HG03457 (cell line): ENCODE data around the gene JAZF1.

Experiments used
- ATAC-seq: cut with Tn5 transposase; IDR thresholded peaks from one replicate; pipeline ENCODE4 v1.9.1; 2021; ENCODE audit warnings: moderate number of reproducible peaks; ENCODE audit not compliant: unreplicated experiment

The JAZF1 gene

DNA sequence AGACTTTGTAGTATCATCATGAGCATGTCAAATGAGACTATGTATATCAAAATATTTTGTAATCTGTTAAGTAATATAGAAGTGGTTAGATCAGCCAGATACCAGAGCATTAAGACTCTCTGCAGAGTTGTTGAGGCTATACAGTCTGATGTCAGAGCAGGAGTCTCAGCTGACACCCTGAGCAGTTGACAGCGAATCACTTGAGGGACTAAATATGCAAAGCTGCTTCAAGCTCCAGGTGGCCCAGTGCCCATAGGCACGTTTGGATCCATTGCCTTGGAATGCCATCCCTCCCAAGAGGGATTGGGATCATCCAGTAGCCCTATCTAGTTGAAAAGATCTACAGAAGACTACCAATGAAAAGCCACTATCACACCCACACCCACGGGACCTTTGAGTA is 230.5 kb downstream of the JAZF1 start:
- no peak for ATAC-seq

DNA sequence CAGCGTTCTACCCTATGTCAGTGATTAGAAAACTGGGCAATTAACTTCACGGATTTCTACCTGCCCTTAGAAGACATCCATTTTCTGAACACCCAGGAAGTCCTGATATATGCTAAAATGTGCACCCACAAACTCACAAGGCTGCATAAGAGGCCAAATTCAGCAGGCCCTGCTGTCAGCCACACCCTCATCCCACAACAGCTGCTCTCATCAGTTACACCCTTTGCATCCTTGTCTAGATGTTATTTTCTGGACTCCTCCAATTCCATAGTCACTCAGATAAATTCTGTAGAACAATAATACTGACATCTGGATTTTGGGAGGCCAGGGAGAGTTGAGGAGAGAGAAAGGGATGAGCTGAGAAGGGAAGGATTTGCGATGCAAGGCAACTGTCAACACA is 231.7 kb downstream of the JAZF1 start:
- ATAC-seq, result no peak

DNA sequence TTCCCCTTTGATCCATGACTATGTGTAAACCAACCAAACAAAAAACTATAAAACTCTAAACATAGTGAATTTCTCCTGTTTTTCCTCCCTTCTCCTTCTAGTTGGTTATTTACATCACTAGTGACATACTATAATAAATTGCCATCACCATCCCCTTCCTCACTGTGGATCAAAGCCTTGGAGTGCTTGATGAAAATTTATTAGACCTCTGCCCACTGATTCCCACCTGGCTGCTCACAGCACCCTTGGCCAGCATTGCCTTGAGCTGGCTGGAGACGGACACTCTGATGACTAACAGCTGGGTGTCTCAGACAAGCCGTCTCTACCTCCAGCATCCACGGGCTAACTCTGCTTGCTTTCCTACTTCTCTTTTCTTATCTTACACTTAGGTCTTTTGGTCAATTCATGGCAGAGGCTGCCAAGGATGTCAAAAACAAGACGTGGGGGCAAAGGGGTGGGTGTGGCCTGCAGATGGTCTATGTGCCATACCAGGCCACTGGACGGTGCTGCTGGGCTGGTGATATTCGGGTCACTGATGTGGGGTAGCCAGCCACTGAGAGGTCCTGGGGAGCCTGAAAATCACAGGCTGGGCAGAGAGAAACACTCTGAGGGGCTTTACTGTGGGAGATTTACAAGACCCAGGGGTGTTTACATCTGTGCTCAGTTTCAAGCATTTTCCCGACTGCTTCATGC is 232.9 kb downstream of the JAZF1 start:
- ATAC-seq, result no peak

DNA sequence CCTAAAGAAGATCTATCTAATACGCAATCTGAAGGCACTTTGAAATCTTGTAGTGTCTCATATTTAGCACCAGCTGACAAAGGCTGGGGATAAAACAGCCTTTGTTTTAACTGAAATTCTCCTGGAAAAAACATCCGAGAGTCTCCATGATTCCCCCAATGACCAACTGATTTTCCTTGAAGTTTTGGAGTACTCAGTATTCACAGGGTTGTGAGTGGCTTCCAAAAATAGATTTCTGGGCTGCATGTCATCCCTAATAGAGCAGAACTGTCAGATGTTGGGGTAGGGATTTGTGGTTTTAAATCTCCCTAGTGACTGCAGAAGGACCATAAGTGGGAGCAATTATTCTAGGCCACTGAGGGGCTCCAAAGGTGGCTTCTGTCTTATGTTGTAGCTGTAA is 234.2 kb downstream of the JAZF1 start:
- no peak for ATAC-seq

DNA sequence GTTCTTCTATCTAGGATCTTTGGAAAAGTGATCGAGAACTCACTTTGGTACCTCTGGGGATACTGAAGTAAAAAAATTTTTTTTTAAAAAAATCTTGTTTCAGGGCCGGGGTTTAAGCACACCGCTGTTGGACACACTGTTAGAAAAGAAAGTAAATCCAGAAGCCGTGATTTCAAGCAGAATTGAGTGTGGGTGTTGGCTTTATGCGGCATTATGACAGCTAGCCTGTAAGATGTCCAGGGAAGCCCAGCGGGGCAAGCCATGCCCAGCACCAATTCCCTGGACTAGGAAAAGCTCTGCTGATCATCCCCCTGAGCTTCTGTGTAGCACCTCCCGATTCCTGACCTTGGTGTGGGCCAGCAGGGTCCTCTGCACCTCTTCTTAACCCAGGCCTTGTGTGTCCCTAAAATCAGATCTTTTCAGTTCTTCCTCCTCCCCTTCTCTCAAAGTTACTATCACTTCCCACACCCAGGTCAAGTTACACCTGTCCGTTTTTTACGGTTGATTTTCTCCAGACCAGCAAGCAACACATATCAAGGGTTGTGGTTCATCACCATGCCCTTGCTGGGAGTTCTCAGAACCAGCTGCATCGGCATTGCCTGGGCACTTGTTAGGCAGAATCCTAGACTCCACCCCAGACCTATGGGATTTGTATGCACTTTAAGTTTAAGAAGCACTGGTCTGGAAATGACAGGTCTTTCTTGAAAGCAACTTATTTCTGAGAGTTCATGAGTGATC is 235.4 kb downstream of the JAZF1 start:
- ATAC-seq, result no peak

DNA sequence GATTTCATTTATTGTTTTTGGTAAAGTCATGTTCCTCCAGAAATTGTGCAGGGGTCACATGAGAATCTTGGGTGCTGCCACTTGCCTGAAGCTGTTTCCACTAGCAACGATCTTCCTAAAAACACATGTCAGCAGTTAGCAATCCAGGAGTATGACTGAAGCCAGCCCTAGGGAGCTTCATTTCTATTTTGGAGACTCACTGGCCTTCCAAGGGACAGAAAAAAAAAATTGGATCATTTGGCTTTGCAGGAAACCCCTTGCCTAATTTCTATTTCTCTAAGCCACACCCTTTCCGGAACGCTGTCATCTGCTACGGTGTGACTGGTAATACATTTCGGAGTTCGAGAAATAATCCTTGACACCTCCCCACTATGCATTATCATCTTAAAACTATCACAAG is 236.0 kb downstream of the JAZF1 start:
- no peak for ATAC-seq

DNA sequence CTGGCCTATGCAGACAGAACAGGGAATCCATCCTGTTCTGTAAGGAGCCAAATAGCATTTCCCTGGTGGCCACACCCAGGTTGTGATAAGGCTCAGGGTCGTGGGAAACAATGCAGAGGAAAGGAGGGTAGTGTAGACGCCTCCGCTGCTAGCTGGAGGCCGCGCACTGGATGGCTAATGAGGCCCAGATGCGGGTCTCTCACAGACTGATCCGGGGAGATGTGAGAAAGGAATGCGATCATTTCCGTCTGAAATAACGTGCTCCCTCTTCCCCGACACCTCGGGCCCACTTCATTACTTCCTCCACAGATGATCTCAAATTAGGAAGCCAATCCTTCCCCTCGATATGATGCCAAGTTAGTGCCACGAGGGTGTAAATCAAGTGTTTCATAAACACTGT is 237.4 kb downstream of the JAZF1 start:
- ATAC-seq, result no peak

DNA sequence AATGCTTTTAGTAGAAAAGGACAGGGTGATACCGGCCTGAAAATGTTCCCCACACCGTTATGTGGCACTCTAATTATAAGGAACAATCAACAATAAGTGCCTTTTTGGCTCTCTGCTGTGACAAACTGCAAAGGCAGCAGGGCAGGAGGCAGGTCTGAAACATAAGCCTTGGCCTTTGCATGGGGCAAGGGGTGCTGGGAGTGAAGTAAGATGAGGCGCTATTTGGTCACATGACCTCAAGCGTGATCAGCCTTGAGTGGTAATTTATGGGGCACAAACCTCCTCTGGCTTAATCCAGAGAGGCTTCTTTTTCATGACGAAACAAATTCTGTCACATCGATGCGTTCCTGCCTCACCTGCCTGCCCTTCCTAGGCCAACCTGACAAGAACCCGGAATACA is 237.9 kb downstream of the JAZF1 start:
- no peak for ATAC-seq

DNA sequence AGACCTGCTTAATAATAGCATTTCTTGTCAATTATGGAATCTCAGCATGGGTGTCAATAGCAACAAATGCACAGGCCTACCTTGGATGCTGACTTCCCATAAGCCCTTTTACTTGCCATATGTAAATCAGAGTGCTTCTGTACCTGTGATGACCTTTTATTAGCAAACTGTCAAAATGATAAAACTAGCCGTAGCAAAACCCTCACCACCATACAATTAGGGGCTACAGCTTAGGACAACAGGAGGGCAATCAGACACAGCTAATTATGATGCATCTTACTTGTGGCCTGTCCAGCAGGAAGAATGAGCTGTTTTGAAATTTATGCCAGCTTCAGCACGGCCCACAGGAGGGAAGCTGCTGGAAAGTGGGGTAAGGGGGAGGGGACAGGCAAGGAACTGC is 239.1 kb downstream of the JAZF1 start:
- no peak for ATAC-seq

DNA sequence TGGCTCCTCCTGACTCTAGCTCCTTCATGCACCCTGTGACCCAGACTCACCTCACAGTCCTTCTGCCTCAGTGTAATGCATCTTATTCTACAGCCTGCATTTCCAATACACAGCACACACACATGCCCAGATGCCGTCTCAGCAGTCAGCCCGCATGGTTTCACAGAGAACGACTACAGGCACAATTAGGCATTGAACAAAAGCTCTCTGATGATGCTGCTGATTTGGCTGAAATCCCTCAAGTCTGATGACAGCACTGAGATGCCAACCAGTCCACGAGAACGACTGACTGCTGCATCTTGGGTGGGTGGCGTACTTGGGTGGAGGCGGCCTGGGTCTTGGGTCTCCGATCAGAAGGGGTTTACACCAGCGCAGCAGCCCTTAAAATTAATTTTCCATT is 240.3 kb downstream of the JAZF1 start:
- no peak for ATAC-seq

DNA sequence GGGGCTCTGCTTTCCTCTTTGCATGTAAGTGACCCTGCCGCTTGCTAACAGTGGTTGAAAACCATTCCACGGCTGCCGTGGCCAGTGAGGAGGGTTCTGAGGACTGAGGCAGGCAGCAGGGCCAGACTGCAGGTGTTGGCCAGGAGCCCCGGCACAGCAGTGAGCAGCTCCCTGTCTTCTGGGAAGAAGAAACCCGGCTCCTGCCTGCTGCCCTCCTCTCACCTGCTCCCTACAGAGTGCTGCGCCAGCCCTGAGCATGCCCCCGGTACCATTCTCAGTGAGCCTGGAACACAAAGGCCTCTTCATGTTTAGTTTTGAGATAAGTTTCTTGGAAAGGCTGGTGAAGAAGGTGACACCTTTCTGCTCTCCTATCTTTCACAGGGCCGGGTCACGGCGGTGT is 240.7 kb downstream of the JAZF1 start:
- no peak for ATAC-seq

DNA sequence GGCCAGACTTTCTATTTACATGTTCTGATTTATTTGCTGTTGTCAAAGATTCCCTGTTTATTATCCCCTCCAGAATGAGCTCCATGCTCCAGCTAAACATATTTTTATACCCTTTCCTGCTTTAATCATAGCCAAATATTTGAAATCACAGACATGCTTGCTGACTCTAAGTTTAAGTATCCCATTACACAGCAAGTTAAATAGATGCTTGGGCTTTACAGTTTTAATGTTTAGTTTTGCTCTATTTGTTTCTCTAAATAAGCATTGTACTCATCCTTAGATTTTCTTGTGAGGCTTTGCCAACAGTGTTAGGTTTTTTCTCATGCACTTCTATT is 243.9 kb downstream of the JAZF1 start:
- ATAC-seq, result no peak

DNA sequence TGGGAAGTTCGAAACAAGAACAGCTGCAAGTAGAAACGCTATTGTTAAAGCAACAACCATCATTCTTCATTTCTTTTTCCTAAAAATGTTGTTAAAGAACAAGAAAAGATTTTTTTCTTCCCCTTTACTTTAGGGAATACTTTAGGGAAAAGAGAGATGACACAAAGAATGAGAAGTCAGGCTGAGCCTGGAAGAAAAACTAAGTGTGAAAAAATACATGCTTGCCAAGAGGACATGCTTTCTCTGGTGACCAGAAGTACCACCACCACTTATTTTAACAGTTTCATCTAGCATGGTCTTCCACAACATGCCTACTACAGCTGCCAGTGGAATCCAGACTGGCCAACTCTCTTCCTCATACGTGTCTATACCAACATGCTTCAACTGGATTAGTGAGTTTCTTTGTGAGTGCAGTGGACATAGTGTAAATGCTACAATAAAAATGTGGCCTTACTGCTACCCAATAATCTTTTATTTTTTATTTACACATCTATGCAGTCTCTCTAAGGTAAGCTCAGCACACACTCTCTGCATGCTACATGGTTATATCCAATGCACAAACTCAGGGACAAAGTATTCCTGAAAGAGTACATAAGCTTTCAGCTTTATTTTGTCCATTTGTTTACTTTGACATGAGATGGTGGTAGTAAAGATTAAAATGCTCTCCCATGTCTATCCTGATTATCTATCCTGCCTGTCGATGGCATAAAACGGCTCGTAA is 244.4 kb downstream of the JAZF1 start:
- no peak for ATAC-seq

DNA sequence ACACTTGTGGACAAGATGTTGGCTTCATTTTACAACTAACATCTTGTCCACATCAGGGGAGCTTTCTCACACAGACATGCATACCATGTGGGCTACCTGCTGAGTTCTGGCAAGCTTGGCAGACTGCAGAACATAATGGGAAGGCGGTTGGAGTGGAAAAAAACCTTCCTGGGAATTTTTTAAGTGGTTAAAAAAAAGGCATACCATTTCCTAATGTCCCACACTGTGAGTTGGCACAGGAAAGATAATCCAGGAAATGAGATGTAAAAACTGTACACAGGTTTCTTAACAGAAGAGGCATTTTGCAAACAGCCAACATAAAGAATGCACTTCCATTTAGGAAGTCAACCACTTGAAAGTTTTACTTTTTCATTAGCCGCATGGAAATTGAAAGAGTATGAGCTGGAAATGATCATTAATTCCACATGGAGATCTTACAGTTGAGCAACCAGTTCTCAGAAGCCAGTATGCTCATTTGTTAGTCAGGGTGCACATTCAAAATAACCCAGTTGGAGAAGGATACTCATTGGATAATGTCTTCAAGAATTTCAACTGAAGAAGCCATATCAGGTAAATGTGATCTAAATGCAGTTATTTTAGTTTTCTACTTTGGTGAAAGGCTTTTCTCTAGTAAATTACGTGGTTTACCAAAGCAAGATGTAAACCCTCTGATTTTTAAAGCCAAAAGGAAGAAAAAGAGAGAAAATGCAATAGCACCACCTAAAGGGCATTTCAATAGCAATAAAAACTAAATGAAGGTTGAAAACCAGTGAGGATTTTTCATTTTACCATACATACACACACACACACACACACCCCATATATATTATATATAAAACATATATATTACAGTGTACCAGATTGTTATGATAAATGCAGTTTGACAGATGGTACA is 246.7 kb downstream of the JAZF1 start:
- ATAC-seq, result no peak

DNA sequence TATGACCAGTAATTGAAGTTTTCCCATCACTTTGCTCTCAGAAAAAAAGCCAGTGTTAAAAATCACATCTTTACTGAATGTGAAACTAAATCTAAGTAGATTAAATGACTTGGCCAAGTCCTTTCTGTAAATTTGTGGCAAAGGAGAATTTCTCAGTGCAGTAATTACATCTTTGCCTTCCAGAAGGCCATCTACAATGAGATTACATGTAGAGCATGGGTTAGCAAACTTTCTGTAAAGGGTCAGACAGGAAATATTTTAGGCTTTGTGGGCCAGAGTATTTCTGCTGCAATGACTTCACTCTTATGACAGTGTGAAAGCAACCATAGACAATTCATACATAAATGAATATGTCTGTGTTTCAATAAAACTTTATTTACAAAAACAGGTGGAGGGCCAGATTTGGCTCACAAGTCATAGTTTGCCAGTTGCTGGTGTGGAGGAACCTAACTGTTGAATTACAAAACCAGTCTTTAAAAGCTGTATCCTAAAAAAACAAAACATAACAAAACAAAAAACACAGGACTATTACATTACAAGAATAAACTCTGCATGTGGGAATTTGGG is 249.6 kb downstream of the JAZF1 start:
- ATAC-seq, result no peak

DNA sequence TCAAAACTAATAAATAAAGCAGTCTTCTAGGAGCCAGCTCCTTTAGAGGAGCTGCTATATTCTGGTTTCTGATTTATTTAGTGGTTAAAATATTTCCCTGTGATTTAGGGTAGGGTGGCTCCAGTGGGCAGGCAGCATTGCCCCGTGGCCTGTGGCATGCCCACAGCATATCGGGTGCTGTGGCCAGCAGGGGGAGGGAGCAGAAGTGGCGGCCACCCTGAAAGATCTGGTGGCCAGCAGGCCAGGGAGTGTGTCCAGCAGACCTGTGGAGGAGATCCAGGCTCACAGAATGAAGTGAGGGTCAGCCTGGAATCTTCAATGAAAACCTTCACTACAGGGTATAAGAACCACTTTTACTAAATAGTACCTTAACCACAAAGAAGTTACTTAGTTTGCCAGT is 251.5 kb downstream of the JAZF1 start:
- no peak for ATAC-seq

DNA sequence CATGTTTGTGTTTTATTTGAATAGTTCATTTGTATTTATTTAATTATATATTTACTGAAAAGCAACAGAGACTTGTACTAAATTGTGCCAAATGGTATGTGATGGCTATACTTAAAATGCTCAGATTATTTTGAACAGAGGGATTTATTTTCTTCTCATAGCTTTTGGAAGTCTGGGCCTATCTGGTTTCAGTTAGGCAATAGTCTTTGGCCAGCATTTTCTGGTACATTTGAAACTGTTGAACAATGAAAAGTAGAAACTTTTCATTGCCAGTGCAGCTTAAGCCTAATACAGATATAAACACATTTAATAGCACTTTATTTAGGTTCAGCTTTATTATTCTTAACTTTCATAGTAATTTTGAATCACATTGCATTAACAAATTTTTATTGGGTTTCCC is 252.6 kb downstream of the JAZF1 start:
- no peak for ATAC-seq

DNA sequence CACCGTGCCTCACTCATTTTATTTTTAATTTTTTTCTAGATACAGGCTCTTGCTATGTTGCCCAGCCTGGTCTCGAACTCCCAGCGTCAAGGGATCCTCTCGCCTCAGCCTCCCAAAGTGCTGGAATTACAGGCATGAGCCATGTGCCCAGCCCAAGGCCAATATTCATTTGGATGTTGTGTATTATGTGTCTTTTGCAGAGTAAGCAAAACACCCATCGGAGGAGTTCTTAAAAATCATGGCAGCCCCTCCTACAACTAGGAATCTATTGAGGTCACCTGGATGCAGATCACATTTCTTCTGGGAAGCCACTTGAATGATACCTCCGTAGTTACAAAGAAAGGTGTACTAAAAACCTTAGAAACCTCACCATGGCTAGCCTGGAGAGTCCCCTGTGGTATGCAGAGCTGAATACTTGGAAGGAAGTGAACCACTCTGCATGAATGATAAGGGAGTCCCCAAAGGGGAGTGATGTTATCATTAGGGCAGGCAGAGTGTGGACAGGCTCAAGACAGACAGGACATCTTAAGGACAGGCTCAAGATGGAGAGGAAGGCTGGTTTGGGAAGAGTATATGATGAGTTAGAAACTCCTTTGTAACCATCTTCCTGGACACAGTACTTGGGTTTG is 254.9 kb downstream of the JAZF1 start:
- ATAC-seq, result peak; percentile 67

DNA sequence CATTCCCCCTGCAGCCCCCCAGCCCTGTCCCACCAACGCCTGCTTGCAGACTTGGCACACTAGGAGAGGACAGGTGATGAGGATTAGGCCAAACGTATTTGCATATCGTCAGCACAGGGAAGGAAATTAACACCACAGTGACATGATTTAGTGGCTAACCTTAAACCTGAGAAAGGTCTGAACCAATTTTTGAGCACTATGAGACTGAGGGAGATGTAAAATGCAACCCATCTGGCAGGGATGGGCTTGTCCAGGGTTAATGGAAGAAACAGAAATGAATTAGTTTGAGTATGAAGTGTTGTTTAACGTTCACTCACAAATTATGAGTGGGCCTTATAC is 257.0 kb downstream of the JAZF1 start:
- no peak for ATAC-seq

DNA sequence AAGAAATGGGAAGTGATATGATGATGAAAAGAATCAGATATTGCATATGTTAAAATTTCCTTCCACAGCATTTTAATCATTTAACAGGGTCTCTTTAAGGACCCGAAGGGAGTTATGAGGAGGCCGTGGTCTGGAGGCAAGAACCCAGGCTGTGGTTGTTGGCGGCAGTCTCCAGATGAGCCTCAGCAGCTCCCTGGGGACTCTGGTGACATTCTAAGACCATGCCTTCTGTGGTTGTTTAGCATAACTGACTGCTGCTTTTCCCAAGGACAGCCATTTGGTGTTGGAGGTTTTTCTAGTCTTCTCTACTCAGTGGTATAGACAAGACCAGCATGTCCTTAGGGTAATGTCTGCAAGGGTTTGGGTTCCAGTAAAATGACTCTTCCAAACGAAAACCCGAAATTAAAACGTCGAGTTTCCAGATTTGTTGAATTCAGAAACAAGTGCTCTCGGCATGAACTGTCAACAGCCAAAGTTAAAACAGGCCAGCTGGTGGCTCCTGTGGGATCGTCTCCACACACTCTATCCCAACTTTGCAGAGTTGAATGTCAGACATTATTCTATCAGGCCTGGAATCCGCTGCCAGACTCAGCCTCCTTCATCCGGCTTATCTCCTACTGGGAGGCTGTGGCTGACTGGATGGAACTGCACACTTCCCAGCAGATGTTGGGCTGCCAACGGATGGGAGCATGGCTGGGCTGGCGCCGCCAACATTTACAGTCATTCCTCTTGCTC is 257.5 kb downstream of the JAZF1 start:
- ATAC-seq, result no peak
